SKM-1 (cell line): ENCODE results near the gene RLN3.
"Not testable (repeated sequence)": the region's sequence is repeated elsewhere in the genome, so short reads cannot be mapped to it uniquely, and the experiment has no call there.

Experiments used
- DNase-seq: peaks from one replicate; lab custom pipeline; 2025; ENCODE audit not compliant: unreplicated experiment; lab: John Stamatoyannopoulos, UW

Gene RLN3

GRCh38 chr19:14021474-14021873, 6.5 kb upstream of the RLN3 start:
- no peak for DNase-seq

- DNase-seq: no peak
Observed at GRCh38 chr19:14022469-14022868, 5.5 kb upstream of the RLN3 start.

- peak; percentile 89 for DNase-seq
Observed at GRCh38 chr19:14023404-14024235, 4.3 kb upstream of the RLN3 start.

GRCh38 chr19:14026652-14027192, 1.2 kb upstream of the RLN3 start:
- not testable (repeated sequence) for DNase-seq

GRCh38 chr19:14028901-14029300, 953 bp downstream of the RLN3 start:
- DNase-seq: no peak

GRCh38 chr19:14030997-14031718, 3.2 kb downstream of the RLN3 start:
- no peak for DNase-seq

GRCh38 chr19:14031719-14032480, 4.0 kb downstream of the RLN3 start, which contains the start of gene IL27RA:
Gene IL27RA (plus strand): TSS chr19:14031762. CDS start chr19:14031873, 111 bp downstream.
- peak; percentile 71 for DNase-seq

GRCh38 chr19:14033946-14034345, 6.0 kb downstream of the RLN3 start:
- no peak for DNase-seq

- not testable (repeated sequence) for DNase-seq
Observed at GRCh38 chr19:14035159-14035558, 7.2 kb downstream of the RLN3 start.

- no peak for DNase-seq
Observed at GRCh38 chr19:14035706-14036105, 7.8 kb downstream of the RLN3 start.

GRCh38 chr19:14039181-14039580, 11.2 kb downstream of the RLN3 start:
- DNase-seq: no peak

GRCh38 chr19:14042659-14043608, 15.0 kb downstream of the RLN3 start:
- DNase-seq: not testable (repeated sequence)

- not testable (repeated sequence) for DNase-seq
Observed at GRCh38 chr19:14047866-14048265, 19.9 kb downstream of the RLN3 start.

GRCh38 chr19:14048443-14049153, 20.6 kb downstream of the RLN3 start:
- DNase-seq: peak; percentile 65

- DNase-seq: no peak
Observed at GRCh38 chr19:14050512-14050911, 22.6 kb downstream of the RLN3 start.

GRCh38 chr19:14050961-14051360, 23.0 kb downstream of the RLN3 start:
- DNase-seq: not testable (repeated sequence)

GRCh38 chr19:14051980-14052379, 24.0 kb downstream of the RLN3 start:
- no peak for DNase-seq

- DNase-seq: no peak
Observed at GRCh38 chr19:14052470-14052869, 24.5 kb downstream of the RLN3 start.

- no peak for DNase-seq
Observed at GRCh38 chr19:14053032-14053431, 25.1 kb downstream of the RLN3 start.
